SU-DHL-6 (cell line): ENCODE measurements around the gene RBM20.

Source experiments
- EZH2phosphoT487 ChIP-seq: fragments of 200-600 bp; sonication (generic), shearing (Covaris generic); conservative IDR thresholded peaks from 2 replicates; pipeline ENCODE4 v1.6.1; 2018; ENCODE audit warnings: mild to moderate bottlenecking, antibody characterized with exemption, low read length, moderate library complexity, mixed read lengths
- TF ChIP-seq, protein P1 (sequence below): fragments of 200-600 bp; sonication (generic); IDR thresholded peaks from one replicate; pipeline ENCODE4 v1.5.1; 2017; ENCODE audit warnings: antibody characterized with exemption, mild to moderate bottlenecking, low read length, moderate library complexity; ENCODE audit not compliant: insufficient read depth, poor library complexity, severe bottlenecking

DNA sequence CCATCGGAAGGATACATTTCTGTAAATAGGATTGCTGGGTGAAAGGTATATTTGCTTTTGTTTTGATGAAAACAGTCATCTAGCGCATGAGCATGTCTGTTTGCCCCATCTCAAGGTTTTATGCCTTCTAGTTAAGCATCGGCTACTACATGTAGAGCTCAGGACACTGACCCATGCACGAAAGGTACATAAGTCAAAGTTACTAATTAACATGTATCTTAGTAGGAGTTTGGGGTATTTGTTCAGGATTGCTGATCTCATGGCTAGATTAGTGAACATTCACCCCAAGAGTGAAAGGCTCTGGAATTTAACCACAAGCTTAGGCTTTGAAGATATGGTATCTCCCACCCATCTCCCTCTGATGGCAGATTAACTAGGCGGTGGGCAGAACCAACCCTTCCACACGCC lies 91.5 kb downstream of the RBM20 start:
- TF ChIP-seq, protein P1, sequence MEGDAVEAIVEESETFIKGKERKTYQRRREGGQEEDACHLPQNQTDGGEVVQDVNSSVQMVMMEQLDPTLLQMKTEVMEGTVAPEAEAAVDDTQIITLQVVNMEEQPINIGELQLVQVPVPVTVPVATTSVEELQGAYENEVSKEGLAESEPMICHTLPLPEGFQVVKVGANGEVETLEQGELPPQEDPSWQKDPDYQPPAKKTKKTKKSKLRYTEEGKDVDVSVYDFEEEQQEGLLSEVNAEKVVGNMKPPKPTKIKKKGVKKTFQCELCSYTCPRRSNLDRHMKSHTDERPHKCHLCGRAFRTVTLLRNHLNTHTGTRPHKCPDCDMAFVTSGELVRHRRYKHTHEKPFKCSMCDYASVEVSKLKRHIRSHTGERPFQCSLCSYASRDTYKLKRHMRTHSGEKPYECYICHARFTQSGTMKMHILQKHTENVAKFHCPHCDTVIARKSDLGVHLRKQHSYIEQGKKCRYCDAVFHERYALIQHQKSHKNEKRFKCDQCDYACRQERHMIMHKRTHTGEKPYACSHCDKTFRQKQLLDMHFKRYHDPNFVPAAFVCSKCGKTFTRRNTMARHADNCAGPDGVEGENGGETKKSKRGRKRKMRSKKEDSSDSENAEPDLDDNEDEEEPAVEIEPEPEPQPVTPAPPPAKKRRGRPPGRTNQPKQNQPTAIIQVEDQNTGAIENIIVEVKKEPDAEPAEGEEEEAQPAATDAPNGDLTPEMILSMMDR: no peak
- TF ChIP-seq EZH2phosphoT487: no peak
